B cell (primary cell): ENCODE data around the gene SEC24B. TPM values are rescaled to one million over a fixed set of nuclear protein-coding genes. Genes with fewer than 3 reads are reported as not detected.

Experiments
- ATAC-seq: fragments of 200-7000 bp; cut with Tn5 transposase; one replicate; pipeline ENCODE4 v1.10.0; 2021; ENCODE audit warnings: low read depth, mild to moderate bottlenecking, moderate number of reproducible peaks, moderate library complexity
- CTCF ChIA-PET: fragments of 350-600 bp; sonication (Branson Sonifier 250); formaldehyde crosslinking; loops from one replicate; lab custom pipeline; 2021; ENCODE audit warnings: antibody characterized with exemption, inconsistent platforms; lab: Charles Lee
- POLR2A ChIA-PET: fragments of 350-600 bp; sonication (Branson Sonifier 250); formaldehyde crosslinking; loops from one replicate; lab custom pipeline; 2021; ENCODE audit warnings: antibody characterized with exemption; lab: Charles Lee
- DNase-seq: peaks from one replicate; pipeline ENCODE4 v3.0.0; 2013
- H2AFZ ChIP-seq: 2 replicates; pipeline ENCODE4 v1.6.1; 2012; ENCODE audit warnings: mild to moderate bottlenecking, low read depth, low read length; ENCODE audit not compliant: insufficient read depth, poor library complexity, severe bottlenecking
- H3K27ac ChIP-seq, 2 donors: 1 replicate in 1 of 2; 2 replicates in 1 of 2; pipeline ENCODE4 v1.5.1; 2012 to 2013; ENCODE audit warnings: low read length in 2 of 2, mild to moderate bottlenecking in 2 of 2, moderate library complexity in 1 of 2
- H3K27me3 ChIP-seq, 4 experiments: fragments of 200-600 bp in 1 of 4; sonication (generic) in 1 of 4; replicated peaks in 1 of 4; 1 replicate in 2 of 4; 2 replicates in 2 of 4; pipeline versions ENCODE4 v1.6.1 to v1.7.0; 2013 to 2016; ENCODE audit warnings: low read length in 3 of 4, mild to moderate bottlenecking in 2 of 4, mixed read lengths in 1 of 4, moderate library complexity in 1 of 4; ENCODE audit not compliant: insufficient read depth in 4 of 4, control insufficient read depth in 3 of 4; ENCODE audit errors: control extremely low read depth in 1 of 4
- H3K36me3 ChIP-seq, 2 experiments: replicated peaks in 1 of 2; 1 replicate in 1 of 2; 2 replicates in 1 of 2; pipeline versions ENCODE4 v1.6.1 to v1.7.1; 2013; ENCODE audit warnings: low read length in 1 of 2; ENCODE audit not compliant: insufficient read depth in 2 of 2, control insufficient read depth in 1 of 2; ENCODE audit errors: control extremely low read depth in 1 of 2, extremely low read depth in 1 of 2
- H3K4me1 ChIP-seq, 2 donors: fragments of 200-600 bp in 1 of 2; sonication (generic) in 1 of 2; 1 replicate in 1 of 2; 2 replicates in 1 of 2; pipeline versions ENCODE4 v1.5.1 to v1.6.1; 2013 to 2017; ENCODE audit warnings: low read length in 2 of 2; ENCODE audit not compliant: control insufficient read depth in 2 of 2, insufficient read depth in 2 of 2
- H3K4me2 ChIP-seq: replicated peaks from 2 replicates; pipeline ENCODE3; 2012; ENCODE audit warnings: mild to moderate bottlenecking, low read depth, low read length; ENCODE audit not compliant: poor library complexity, severe bottlenecking
- H3K4me3 ChIP-seq, 5 experiments: fragments of 200-600 bp in 1 of 5; sonication (generic) in 1 of 5; 1 replicate in 3 of 5; 2 replicates in 2 of 5; pipeline versions ENCODE4 v1.5.1 to v1.7.0; 2011 to 2016; ENCODE audit warnings: low read length in 4 of 5, mild to moderate bottlenecking in 4 of 5, low read depth in 2 of 5, control low read depth in 1 of 5, moderate library complexity in 1 of 5; ENCODE audit not compliant: insufficient read depth in 1 of 5; ENCODE audit errors: control extremely low read depth in 1 of 5, extremely low read depth in 1 of 5
- H3K79me2 ChIP-seq: fragments of 200-600 bp; sonication (generic); one replicate; pipeline ENCODE4 v1.6.0; 2016; ENCODE audit warnings: low read length; ENCODE audit not compliant: control insufficient read depth, insufficient read depth
- H3K9ac ChIP-seq: fragments of 200-600 bp; sonication (generic); 2 replicates; pipeline ENCODE4 v1.6.1; 2017; ENCODE audit warnings: mild to moderate bottlenecking, low read length, moderate library complexity
- H3K9me3 ChIP-seq, 3 donors: one replicate each; pipeline versions ENCODE4 v1.6.1 to v1.7.1; 2013; ENCODE audit warnings: low read length in 2 of 3; ENCODE audit not compliant: control insufficient read depth in 2 of 3, insufficient read depth in 1 of 3; ENCODE audit errors: control extremely low read depth in 1 of 3
- H4K20me1 ChIP-seq: 2 replicates; pipeline ENCODE4 v1.6.0; 2012; ENCODE audit warnings: mild to moderate bottlenecking, low read length; ENCODE audit not compliant: insufficient read depth, control insufficient read depth, poor library complexity, severe bottlenecking
- H3K27ac Mint-ChIP-seq: one replicate; pipeline ENCODE4 v1.8.0; 2021; ENCODE audit warnings: mixed read lengths
- H3K27me3 Mint-ChIP-seq: one replicate; pipeline ENCODE4 v1.8.0; 2021; ENCODE audit warnings: mixed read lengths
- H3K4me1 Mint-ChIP-seq: one replicate; pipeline ENCODE4 v1.8.0; 2021; ENCODE audit warnings: mixed read lengths
- H3K4me3 Mint-ChIP-seq: one replicate; pipeline ENCODE4 v1.8.0; 2021; ENCODE audit warnings: mixed read lengths
- H3K9me3 Mint-ChIP-seq: one replicate; pipeline ENCODE4 v1.8.0; 2022; ENCODE audit warnings: mixed read lengths; ENCODE audit not compliant: insufficient read depth
- CTCF ChIP-seq: fragments of 200-600 bp; IDR thresholded peaks from one replicate; pipeline ENCODE4 v1.8.0; 2022; ENCODE audit warnings: antibody characterized with exemption, mild to moderate bottlenecking
- EZH2 ChIP-seq: IDR thresholded peaks from 2 replicates; pipeline ENCODE4 v1.6.1; 2012; ENCODE audit warnings: borderline replicate concordance, low read depth, mild to moderate bottlenecking, moderate library complexity, low read length; ENCODE audit not compliant: insufficient read depth, poor library complexity, severe bottlenecking
- WGBS: methylation state at CpG from one replicate; pipeline ENCODE4 v1.1.5; 2013; ENCODE audit warnings: missing lambda C conversion rate; ENCODE audit not compliant: insufficient coverage; 5-methylcytosine and 5-hydroxymethylcytosine counted together
- intact Hi-C: fragments of 100-400 bp; cut with micrococcal nuclease; formaldehyde crosslinking; loops from one replicate; pipeline ENCODE4 v1.10.0; 2022
- polyA plus RNA-seq: library from polyadenylated mRNA; depleted of rRNA; stranded (reverse); fragments of >200 nt; gene quantifications from 2 replicates; pipeline ENCODE4 v1.2.3, GENCODE V29; 2012
- total RNA-seq, 2 donors: library from RNA; stranded (reverse); fragments of 120-200 nt in 1 of 2; gene quantifications; 1 replicate in 1 of 2; 2 replicates in 1 of 2; pipeline versions ENCODE4 v1.2.3 to v1.2.4, GENCODE V29; 2013 to 2022

The SEC24B gene
- total and polyA plus RNA-seq, 2 donors (not counting 1 experiment from before 2014, with no cell fraction given) = 22.6 to 46.4 TPM

GRCh38 chr4:109465069-109465468 is 31.5 kb downstream of the SEC24B start:
- WGBS = no CpG with 5 or more reads among the region's 2 CpGs
- Histone ChIP-seq H3K79me2 (peaks cover 95% of the 10 kb centered on the region), H3K4me1 (peaks cover 0 to 7% of the 10 kb centered on the region in 2 donors), H3K9ac (no peak overlapping the region), H3K9me3 (no peaks in the 10 kb centered on the region), H3K4me3 (no peak overlapping the region), H4K20me1 (peaks cover 53% of the 10 kb centered on the region), H2AFZ (no peak overlapping the region), H3K27me3 (no peaks in the 10 kb centered on the region), H3K27ac (peak overlapping the region in 1 of 2 donors; percentile 8), H3K36me3 (peaks cover 1 to 35% of the 10 kb centered on the region in 2 experiments), H3K4me2 (no peak overlapping the region)
- peaks cover 29% of the 10 kb centered on the region for H3K4me1 Mint-ChIP-seq
- DNase-seq (no peak), ATAC-seq (no peak)
- no peak overlapping the region for H3K4me3 Mint-ChIP-seq
- ChIA-PET POLR2A (no interaction called here), CTCF (no interaction called here)
- TF ChIP-seq CTCF = no peak
- no peak for TF ChIP-seq EZH2
- intact Hi-C loops = no loop called here
- H3K27ac Mint-ChIP-seq = no peak overlapping the region
- no peaks in the 10 kb centered on the region for H3K27me3 Mint-ChIP-seq
- no peaks in the 10 kb centered on the region for H3K9me3 Mint-ChIP-seq

GRCh38 chr4:109469915-109470314 is 36.3 kb downstream of the SEC24B start:
- Mint-ChIP-seq H3K9me3 (no peaks in the 10 kb centered on the region), H3K27ac (peak overlapping the region; percentile 6), H3K4me3 (no peak overlapping the region), H3K27me3 (no peaks in the 10 kb centered on the region), H3K4me1 (peaks cover 41% of the 10 kb centered on the region)
- DNase-seq = no peak
- Histone ChIP-seq H4K20me1 (peaks cover 53% of the 10 kb centered on the region), H3K9me3 (no peaks in the 10 kb centered on the region), H3K36me3 (peaks cover 1 to 20% of the 10 kb centered on the region in 2 experiments), H3K4me3 (no peak overlapping the region), H3K27ac (peak overlapping the region in 1 of 2 donors; percentile 45), H3K4me1 (peaks cover 0 to 2% of the 10 kb centered on the region in 2 donors), H3K27me3 (no peaks in the 10 kb centered on the region), H3K9ac (no peak overlapping the region), H2AFZ (no peak overlapping the region), H3K4me2 (no peak overlapping the region), H3K79me2 (peaks cover 87% of the 10 kb centered on the region)
- intact Hi-C loops = no loop called here
- ChIA-PET CTCF (interaction anchor here (1.0 kb wide), 1 partner anchor 46 kb away, joined by 3 read pairs; no protein-coding TSS in a partner anchor), POLR2A (no interaction called here)
- ATAC-seq = no peak
- no peak for TF ChIP-seq EZH2
- TF ChIP-seq CTCF = no peak
